ENCODE data around the gene ABCC8.

Gene ABCC8

GRCh38 chr11:17504330-17505107 is 27.9 kb upstream of the ABCC8 start:
- peak; percentile 50 to 83 for DNase-seq

- no peak for DNase-seq
Measured at GRCh38 chr11:17502630-17503029, 26.0 kb upstream of the ABCC8 start.

- no peak for DNase-seq
Measured at GRCh38 chr11:17500673-17501072, 24.0 kb upstream of the ABCC8 start.

DNA sequence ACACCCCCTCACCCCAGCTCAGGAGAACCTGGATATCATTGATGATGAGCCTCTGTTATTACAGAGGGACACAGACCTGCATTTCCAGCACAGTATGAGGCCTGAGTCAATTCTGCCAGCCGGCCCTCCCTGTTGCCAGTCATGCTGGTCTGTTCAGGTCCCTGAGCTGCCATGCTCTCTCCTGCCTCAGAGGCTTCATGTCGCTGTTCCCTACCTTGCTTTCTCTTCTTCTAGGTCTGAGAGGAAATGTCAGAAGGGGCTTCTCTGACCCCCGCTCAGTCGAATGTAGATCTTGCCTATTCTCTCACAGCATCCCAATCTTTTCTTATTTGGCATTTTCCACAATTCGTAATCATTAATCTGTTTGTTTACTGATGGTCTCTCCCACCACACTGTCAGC is 21.8 kb upstream of the ABCC8 start:
- DNase-seq: no peak

GRCh38 chr11:17498058-17498457 is 21.4 kb upstream of the ABCC8 start:
- DNase-seq: no peak

DNA sequence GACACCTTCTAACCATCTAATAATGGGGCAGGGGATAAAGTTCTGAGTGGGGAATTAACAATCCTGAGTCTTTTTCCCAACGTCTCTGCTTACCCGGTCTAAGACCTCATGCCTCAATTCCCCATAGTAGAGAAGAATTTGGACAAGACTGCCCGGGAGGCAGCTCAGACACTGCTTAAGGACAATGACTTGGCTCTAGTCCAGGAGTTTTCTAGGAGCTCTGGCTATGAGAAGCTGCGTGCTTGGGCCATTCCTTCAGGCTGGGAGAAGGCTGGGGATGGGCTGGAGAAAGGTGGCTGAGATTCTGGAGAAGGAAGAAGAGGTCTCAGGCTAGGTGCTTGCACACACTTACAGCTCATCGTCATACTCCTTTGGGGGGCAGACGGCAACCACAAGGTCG is 19.8 kb upstream of the ABCC8 start:
- no peak for DNase-seq

GRCh38 chr11:17494019-17494418 is 17.4 kb upstream of the ABCC8 start:
- DNase-seq: no peak

DNA sequence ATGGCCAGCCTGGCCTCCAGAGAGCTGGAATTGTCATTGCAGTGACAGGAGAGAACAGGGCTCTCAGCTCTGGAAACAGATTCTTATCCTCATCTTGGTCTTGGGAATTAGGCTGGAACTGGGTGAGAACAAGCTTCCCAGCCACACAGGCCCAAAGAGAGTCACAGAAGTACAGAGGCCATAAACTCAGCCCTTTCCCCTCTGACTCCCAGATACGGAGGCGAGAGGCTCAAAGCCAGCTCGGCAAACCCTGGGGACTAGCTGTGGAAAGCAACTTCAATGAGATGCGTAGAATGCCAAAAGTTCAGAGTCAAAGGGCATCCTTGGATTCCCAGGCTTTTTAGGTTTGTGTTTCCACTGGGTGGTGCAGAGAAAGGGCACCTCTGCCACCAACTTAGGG is 14.3 kb upstream of the ABCC8 start:
- no peak for DNase-seq

DNA sequence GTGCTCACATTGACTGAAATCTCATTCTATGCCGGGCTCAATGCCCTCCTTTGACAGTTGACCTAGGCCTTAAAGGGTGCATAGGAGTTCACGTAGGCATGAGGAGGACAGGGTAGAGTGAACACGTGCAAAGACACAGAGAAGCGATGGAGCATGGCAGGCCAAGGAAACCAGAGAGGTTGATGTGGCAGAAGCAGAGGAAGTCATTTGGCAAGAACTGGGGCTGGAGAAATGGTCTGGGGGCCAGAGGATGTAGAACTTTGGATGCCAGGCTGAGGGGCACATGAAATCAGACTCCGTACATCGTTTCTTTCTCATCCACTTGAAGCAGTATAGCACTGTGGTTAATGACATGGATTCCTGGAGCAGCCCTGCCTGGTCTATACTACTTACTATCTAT is 13.6 kb upstream of the ABCC8 start:
- no peak for DNase-seq

DNA sequence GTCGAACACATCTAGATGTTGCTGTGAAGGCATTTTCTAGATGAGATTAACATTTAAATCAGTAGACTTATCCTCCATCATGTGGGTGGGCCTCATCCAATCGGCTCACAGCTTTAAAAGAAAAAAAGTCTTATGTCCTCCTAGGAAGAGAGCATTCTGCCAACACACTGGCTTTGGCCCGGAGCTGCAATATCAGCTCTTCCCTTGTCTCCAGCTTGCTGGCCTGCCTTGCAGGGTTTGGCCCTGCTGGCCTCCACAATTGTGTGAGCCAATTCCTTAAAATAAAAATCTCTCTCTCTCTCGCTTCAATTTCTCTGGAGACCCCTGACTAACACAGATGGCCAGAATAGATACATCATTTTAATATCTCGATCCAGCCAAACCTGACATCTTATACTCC is 13.1 kb upstream of the ABCC8 start:
- DNase-seq: no peak

GRCh38 chr11:17488563-17488962 is 11.9 kb upstream of the ABCC8 start:
- no peak for DNase-seq

DNA sequence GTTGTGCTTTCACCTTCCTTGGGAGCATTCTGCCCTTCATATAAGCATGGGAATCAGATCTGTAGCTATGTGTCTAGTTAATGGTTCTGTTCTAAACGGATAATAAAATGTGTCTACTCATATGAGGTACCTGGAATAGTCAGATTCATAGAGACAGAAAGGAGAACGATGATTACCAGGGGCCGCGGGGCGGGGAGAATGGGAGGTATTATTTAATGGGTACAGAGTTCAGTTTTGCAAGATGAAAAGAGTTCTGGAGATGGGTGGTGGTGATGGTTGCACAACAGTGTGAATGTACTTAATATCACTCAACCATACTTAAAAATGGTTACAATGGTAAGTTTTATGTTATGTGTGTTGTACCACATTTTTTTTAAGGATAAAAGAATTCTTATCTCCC is 10.0 kb upstream of the ABCC8 start:
- no peak for DNase-seq

DNA sequence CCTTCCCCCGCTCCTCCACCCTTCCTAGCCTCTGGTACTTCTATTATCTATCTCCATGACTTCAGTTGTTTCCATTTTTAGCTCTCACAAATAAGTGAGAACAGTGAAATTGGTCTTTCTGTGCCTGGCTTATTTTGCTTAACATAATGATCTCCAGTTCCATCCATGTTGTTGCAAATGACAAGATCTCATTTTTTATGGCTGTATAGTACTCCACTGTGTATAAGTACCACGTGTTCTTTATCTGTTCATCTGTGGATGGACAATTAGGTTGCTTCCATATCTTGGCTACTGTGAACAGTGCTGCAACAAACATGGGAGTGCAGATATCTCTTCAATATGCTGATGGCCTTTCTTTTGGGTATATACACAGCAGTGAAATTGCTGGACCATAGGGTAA is 6.9 kb upstream of the ABCC8 start:
- DNase-seq: no peak

GRCh38 chr11:17481905-17482304 is 5.3 kb upstream of the ABCC8 start:
- no peak for DNase-seq

DNA sequence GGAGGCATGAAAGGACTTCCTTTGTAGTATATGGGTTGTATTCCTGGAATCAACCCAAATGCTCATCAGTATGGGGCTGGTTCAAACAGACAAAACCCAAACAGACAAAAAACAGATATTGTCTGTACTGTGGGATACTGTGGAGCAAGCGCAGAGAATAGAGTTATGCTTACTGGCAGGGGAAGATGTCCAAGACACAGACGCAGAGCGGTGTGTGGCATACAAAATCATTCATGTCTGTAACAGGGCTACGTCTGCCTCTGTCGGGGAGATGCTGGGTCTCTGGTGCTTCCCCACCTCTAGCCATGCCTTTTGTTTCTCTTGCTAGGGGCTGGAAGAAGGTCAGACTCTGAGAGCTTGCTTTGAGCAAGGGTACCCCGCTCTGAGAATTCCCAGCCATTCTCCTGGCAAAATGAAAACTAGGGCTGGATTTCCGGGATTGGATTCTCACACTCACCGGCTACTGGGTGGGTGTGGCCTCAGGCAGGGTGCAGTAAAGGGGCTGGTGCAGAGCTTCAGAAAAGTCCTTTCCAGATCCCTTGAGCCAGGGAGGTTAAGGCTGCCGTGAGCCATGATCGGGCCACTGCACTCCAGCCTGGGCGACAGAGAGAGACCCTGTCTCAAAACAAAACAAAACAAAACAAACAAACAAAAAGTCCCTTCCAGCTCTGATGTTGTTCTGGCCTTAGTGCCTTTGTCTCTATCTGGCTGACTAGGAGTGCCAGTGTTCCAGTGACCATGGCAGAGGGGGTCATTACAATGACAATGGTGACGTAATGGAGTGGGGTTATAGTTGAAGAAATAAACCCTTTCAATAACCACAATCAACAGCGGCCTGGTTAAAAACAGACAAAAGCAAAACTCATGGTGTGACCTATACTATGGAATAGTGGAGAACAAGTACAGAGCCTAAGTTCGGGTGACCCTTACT is 2.9 kb upstream of the ABCC8 start:
- DNase-seq: peak in 1 of 2 donors; percentile 9

- no peak for DNase-seq
Measured at GRCh38 chr11:17478070-17478469, 1.4 kb upstream of the ABCC8 start.

GRCh38 chr11:17477361-17477760 is 716 bp upstream of the ABCC8 start:
- no peak for DNase-seq

DNA sequence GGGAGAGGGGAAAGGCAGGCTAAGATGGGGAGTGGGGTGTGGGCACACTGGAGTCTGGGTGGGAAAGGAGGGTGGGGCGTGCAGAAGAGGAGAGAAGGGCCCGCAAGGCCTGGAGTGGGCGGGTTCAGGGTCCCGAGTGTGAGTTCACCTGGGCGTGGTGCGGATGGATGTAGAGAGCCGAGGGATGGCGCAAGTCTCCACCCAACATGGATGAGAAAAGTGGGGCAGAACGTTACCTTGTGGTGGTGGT is 364 bp upstream of the ABCC8 start:
- DNase-seq: no peak

DNA sequence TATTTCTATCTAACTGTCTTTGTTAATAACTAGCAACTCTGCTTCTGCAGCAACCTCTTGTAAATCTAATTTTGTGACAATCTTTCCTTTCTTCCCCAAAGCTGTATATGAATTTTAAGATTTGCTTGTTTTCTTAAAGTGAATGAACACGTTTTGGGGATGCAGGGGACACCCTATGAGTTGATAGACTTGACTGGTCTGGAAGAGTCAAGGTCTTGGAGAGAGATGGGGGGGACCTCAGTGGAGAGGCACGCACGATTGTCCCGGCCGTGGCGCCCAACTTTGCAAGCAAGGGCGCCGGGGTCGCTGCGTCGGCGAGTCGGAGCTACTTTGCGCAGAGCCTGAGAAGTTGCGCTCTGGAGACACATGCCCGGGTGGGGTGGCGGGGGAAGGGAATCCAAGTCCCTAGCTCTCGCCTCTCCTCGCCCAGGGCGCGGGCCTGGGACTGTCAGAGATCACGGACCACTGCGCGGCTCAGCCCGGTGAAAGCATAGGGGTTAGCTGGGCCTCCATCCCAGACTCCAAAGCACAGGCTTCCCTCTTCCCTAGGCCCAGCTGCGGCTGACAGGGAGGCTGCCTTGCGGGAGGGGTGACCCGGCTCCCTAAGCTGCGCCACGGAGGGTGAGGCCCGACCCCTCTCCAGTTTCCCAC is 854 bp downstream of the ABCC8 start:
- DNase-seq: no peak

GRCh38 chr11:17473071-17473744 is 3.4 kb downstream of the ABCC8 start:
- DNase-seq: no peak

DNA sequence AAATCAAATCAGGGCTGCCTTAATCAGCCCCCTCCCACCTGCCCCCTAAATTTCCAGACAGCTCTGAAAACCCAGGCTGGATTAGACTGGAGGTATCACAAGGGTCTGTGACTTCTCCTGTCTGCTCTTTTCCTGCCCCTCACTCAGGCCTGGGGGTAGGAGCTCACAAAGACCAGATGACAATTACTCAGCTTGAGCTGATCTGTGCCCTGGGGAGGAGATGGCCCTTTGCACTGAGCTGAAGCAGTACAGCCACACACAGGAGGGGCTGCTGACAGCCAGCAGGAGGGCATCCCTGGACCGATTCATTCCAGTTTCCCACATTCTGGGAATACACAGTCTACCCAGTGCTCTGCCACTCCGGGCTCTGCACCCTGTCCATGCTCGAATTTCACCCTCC is 4.2 kb downstream of the ABCC8 start:
- no peak for DNase-seq

DNA sequence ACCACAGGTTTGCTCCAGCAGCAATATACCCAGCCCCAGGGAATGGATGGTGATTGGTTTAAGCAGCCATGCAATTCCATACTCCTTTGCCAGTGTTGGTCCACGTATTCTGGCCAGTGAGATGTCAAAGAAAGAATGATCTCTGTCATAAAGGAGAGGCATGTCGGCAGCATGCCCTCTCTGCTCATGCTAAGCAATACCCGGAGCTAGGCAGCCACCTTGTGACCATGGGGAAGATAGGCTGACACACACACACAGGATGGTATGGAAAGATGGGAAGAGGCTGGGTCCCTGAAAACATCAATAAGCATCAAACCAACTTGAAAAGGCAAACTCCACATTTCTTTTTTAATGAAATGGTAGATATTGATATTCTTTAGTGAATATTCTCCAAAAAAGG is 5.1 kb downstream of the ABCC8 start:
- DNase-seq: no peak

DNA sequence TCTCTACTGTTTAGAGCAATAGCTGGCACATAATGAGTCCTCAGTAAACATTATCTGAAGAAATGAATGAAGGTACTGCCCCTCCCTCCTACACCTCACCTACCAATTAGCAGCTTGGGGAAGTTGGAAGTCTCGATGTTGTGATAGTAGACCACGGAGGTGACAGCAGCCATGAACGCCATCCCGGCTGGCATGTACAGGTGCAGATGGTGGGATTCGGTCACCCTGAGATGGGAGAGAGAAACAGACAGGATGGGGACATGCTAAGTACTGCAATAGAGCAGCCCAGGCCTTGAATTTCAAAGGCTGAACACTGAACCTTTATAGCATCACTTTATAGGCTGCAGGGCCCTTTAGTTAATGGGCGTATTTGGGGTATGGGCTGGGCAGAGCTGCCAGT is 6.6 kb downstream of the ABCC8 start:
- no peak for DNase-seq
